PC-3 (cell line): ENCODE data around the gene TM9SF4. TPM values are rescaled to one million over a fixed set of nuclear protein-coding genes. Genes with fewer than 3 reads are reported as not detected.

Experiments used
- ATAC-seq: fragments of 200-7000 bp; cut with Tn5 transposase; 2 replicates; pipeline ENCODE4 v1.9.1; 2020; ENCODE audit warnings: mild to moderate bottlenecking, moderate library complexity
- BruUV-seq: library from RNA; stranded (reverse); fragments of 400-500 nt; replicated peaks from 2 replicates; lab custom pipeline; 2021; lab: Mats Ljungman, UMichigan
- CTCF ChIA-PET: fragments of 300-600 bp; sonication (Branson Sonifier 250); formaldehyde crosslinking; loops from one replicate; lab custom pipeline; 2022; ENCODE audit warnings: antibody characterized with exemption; lab: Charles Lee
- POLR2A ChIA-PET: fragments of 300-600 bp; sonication (Branson Sonifier 250); formaldehyde crosslinking; loops from one replicate; lab custom pipeline; 2022; ENCODE audit warnings: antibody characterized with exemption; ENCODE audit not compliant: unreplicated experiment; lab: Charles Lee
- DNase-seq: peaks from one replicate; pipeline ENCODE4 v3.0.0-alpha.2; 2015
- H2AFZ ChIP-seq: fragments of 300-600 bp; sonication (generic); 2 replicates; pipeline ENCODE4 v1.6.0; 2016; ENCODE audit warnings: antibody characterized with exemption, low read length
- H3F3A ChIP-seq: fragments of 300-600 bp; sonication (generic); one replicate; pipeline ENCODE4 v1.6.0; 2017; ENCODE audit warnings: antibody characterized with exemption, low read length, control low read depth, mild to moderate bottlenecking; ENCODE audit not compliant: unreplicated experiment
- H3K27ac ChIP-seq: fragments of 300-600 bp; sonication (generic); 2 replicates; pipeline ENCODE4 v1.5.1; 2016; ENCODE audit warnings: mild to moderate bottlenecking, low read length
- H3K27me3 ChIP-seq: fragments of 300-600 bp; sonication (generic); 2 replicates; pipeline ENCODE4 v1.6.1; 2016; ENCODE audit warnings: low read length, mixed read lengths
- H3K36me3 ChIP-seq: fragments of 300-600 bp; sonication (generic); 2 replicates; pipeline ENCODE4 v1.6.1; 2016; ENCODE audit warnings: low read depth, mixed run types, low read length, mixed read lengths
- H3K4me1 ChIP-seq: fragments of 300-600 bp; sonication (generic); 2 replicates; pipeline ENCODE4 v1.5.1; 2016; ENCODE audit warnings: low read length; ENCODE audit not compliant: insufficient read depth
- H3K4me2 ChIP-seq: fragments of 300-600 bp; sonication (generic); 2 replicates; pipeline ENCODE4 v1.6.0; 2016; ENCODE audit warnings: low read length
- H3K4me3 ChIP-seq: fragments of 300-600 bp; sonication (generic); 2 replicates; pipeline ENCODE4 v1.5.1; 2016; ENCODE audit warnings: mild to moderate bottlenecking, low read length, mixed read lengths
- H3K79me2 ChIP-seq: fragments of 300-600 bp; sonication (generic); 2 replicates; pipeline ENCODE4 v1.6.1; 2017; ENCODE audit warnings: low read length, mixed read lengths
- H3K9ac ChIP-seq: fragments of 300-600 bp; sonication (generic); 2 replicates; pipeline ENCODE4 v1.6.0; 2016; ENCODE audit warnings: mild to moderate bottlenecking, low read length
- H3K9me2 ChIP-seq: fragments of 300-600 bp; sonication (generic); replicated peaks from 2 replicates; pipeline ENCODE4 v1.6.1; 2016; ENCODE audit warnings: mixed run types, low read length, mixed read lengths
- H3K9me3 ChIP-seq: fragments of 300-600 bp; sonication (generic); 2 replicates; pipeline ENCODE4 v1.6.1; 2016; ENCODE audit warnings: low read length, mixed read lengths
- H4K20me1 ChIP-seq: fragments of 300-600 bp; sonication (generic); 2 replicates; pipeline ENCODE4 v1.6.1; 2016; ENCODE audit warnings: low read length, mixed read lengths
- CTCF ChIP-seq: fragments of 300-600 bp; sonication (generic); conservative IDR thresholded peaks from 2 replicates; pipeline ENCODE4 v1.5.1; 2017; ENCODE audit warnings: antibody characterized with exemption, low read depth, mild to moderate bottlenecking, low read length
- EZH2 ChIP-seq: fragments of 300-600 bp; sonication (generic); IDR thresholded peaks from one replicate; pipeline ENCODE4 v1.6.1; 2017; ENCODE audit warnings: antibody characterized with exemption, mild to moderate bottlenecking, low read length; ENCODE audit not compliant: unreplicated experiment
- EZH2phosphoT487 ChIP-seq: fragments of 300-600 bp; sonication (generic); IDR thresholded peaks from 2 replicates; pipeline ENCODE4 v1.6.1; 2018; ENCODE audit warnings: mild to moderate bottlenecking, antibody characterized with exemption, low read length, borderline replicate concordance
- intact Hi-C: fragments of 100-400 bp; cut with micrococcal nuclease; formaldehyde crosslinking; loops from 2 replicates; pipeline ENCODE4 v1.9.0; 2023
- total RNA-seq: library from RNA; depleted of rRNA; stranded (reverse); fragments of >200 nt; gene quantifications from 2 replicates; pipeline ENCODE4 v1.2.3, GENCODE V29; 2014

Gene TM9SF4
- total RNA-seq, 1 experiment from 2014 or later = 32.6 TPM

GRCh38 chr20:32083469-32083868 lies 26.0 kb upstream of the TM9SF4 start:
- intact Hi-C loops = no loop called here
- no peaks in the 10 kb centered on the region for H4K20me1 ChIP-seq
- no peak overlapping the region for H3K27ac ChIP-seq
- CTCF ChIA-PET = no interaction called here
- no peak overlapping the region for H2AFZ ChIP-seq
- H3K9me2 ChIP-seq = no peaks in the 10 kb centered on the region
- peaks cover 28% of the 10 kb centered on the region for H3K27me3 ChIP-seq
- no peaks in the 10 kb centered on the region for H3K36me3 ChIP-seq
- no peak for TF ChIP-seq CTCF
- no peak for TF ChIP-seq EZH2phosphoT487
- TF ChIP-seq EZH2 = no peak
- ATAC-seq (no peak), DNase-seq (no peak)
- POLR2A ChIA-PET = no interaction called here
- no peak overlapping the region for H3K9ac ChIP-seq
- H3K79me2 ChIP-seq = no peaks in the 10 kb centered on the region
- no TSS peak for BruUV-seq
- 0 out of 2 replicates have a peak, but pooled peaks cover 10% of the 10 kb centered on the region for H3K4me1 ChIP-seq
- no peak overlapping the region for H3K4me3 ChIP-seq
- H3F3A ChIP-seq = no peaks in the 10 kb centered on the region
- no peaks in the 10 kb centered on the region for H3K9me3 ChIP-seq
- H3K4me2 ChIP-seq = no peak overlapping the region

GRCh38 chr20:32087070-32087469 lies 22.4 kb upstream of the TM9SF4 start:
- ChIA-PET CTCF (no interaction called here), POLR2A (no interaction called here)

GRCh38 chr20:32088759-32089158 lies 20.8 kb upstream of the TM9SF4 start:
- Histone ChIP-seq H2AFZ (no peak overlapping the region), H3F3A (no peaks in the 10 kb centered on the region), H3K79me2 (no peaks in the 10 kb centered on the region), H3K27ac (no peak overlapping the region), H4K20me1 (no peaks in the 10 kb centered on the region), H3K9me3 (no peaks in the 10 kb centered on the region), H3K4me3 (no peak overlapping the region), H3K4me2 (no peak overlapping the region), H3K27me3 (peaks cover 21% of the 10 kb centered on the region), H3K36me3 (no peaks in the 10 kb centered on the region), H3K9ac (no peak overlapping the region), H3K9me2 (no peaks in the 10 kb centered on the region), H3K4me1 (no peaks in the 10 kb centered on the region)
- no peak for ATAC-seq
- ChIA-PET CTCF (no interaction called here), POLR2A (no interaction called here)
- intact Hi-C loops = no loop called here
- TF ChIP-seq CTCF = no peak
- no peak for TF ChIP-seq EZH2phosphoT487
- TF ChIP-seq EZH2 = no peak
- no peak for DNase-seq
- no TSS peak for BruUV-seq

More at GRCh38 chr20:32087070-32087469, 22.4 kb upstream of the TM9SF4 start:
- Histone ChIP-seq H4K20me1 (no peaks in the 10 kb centered on the region), H3K9me3 (no peaks in the 10 kb centered on the region), H3F3A (no peaks in the 10 kb centered on the region), H3K4me2 (no peak overlapping the region), H2AFZ (no peak overlapping the region), H3K4me3 (no peak overlapping the region), H3K36me3 (no peaks in the 10 kb centered on the region), H3K9me2 (no peaks in the 10 kb centered on the region), H3K4me1 (0 out of 2 replicates have a peak, but pooled peaks cover 6% of the 10 kb centered on the region), H3K79me2 (no peaks in the 10 kb centered on the region), H3K9ac (no peak overlapping the region), H3K27me3 (peaks cover 20% of the 10 kb centered on the region), H3K27ac (no peak overlapping the region)
- intact Hi-C loops = no loop called here
- ATAC-seq (no peak), DNase-seq (no peak)
- TF ChIP-seq EZH2phosphoT487 = no peak
- TF ChIP-seq EZH2 = no peak
- BruUV-seq = no TSS peak
